ENCODE measurements around the gene NUDT3. TPM values are rescaled to one million over a fixed set of nuclear protein-coding genes. Genes with fewer than 3 reads are reported as not detected.
"Not testable (repeated sequence)": the region's sequence is repeated elsewhere in the genome, so short reads cannot be mapped to it uniquely, and the experiment has no call there.

Gene NUDT3
- total RNA-seq, 1 experiment from 2014 or later = 48.4 TPM

- intact Hi-C loops (cut with micrococcal nuclease; ENCODE audit: unreplicated experiment) = no loop called here
- H3K4me3 Mint-ChIP-seq (ENCODE audit: low read depth, unreplicated experiment) = no peak overlapping the region
- CTCF ChIA-PET = no interaction called here
- no peak overlapping the region for H3K27ac Mint-ChIP-seq (ENCODE audit: unreplicated experiment)
- no peak for TF ChIP-seq CTCF (IDR thresholded peaks at IDR 0.05; ENCODE audit: unreplicated experiment)
- H3K4me1 Mint-ChIP-seq (ENCODE audit: low read depth, unreplicated experiment) = no peaks in the 10 kb centered on the region
- H3K27me3 Mint-ChIP-seq (ENCODE audit: unreplicated experiment) = no peaks in the 10 kb centered on the region
- no peaks in the 10 kb centered on the region for H3K9me3 Mint-ChIP-seq (ENCODE audit: low read depth, unreplicated experiment)
- DNase-seq = no peak
- peaks cover 1% of the 10 kb centered on the region for H3K36me3 Mint-ChIP-seq (ENCODE audit: insufficient read depth, unreplicated experiment)
- BruUV-seq (replicated peaks) = no TSS peak
These were observed 16.6 kb downstream of the NUDT3 start for GRCh38 chr6:34375833-34376232.

DNA sequence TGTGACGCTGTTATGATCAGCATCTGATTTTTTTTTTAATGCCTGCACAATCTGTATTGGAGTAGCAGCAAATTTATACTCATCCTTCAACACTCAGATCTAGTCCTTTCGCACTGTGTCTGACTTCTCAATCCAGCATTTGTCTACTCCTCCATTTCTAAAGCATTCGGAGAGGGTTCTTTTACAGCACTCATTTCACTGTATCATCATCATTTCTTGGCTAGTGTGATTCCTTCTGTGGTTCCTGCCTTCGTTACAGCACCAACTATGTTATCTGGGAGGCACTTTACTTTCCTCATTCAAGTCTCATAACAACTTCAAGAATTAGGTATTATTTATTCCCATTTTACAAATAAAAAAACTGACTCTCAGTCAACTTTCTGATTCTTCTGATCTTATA lies 18.0 kb downstream of the NUDT3 start:
- no peak overlapping the region for H3K27ac Mint-ChIP-seq (ENCODE audit: unreplicated experiment)
- no peak overlapping the region for H3K4me3 Mint-ChIP-seq (ENCODE audit: low read depth, unreplicated experiment)
- no peak for TF ChIP-seq CTCF (IDR thresholded peaks at IDR 0.05; ENCODE audit: unreplicated experiment)
- peaks cover 5% of the 10 kb centered on the region for H3K36me3 Mint-ChIP-seq (ENCODE audit: insufficient read depth, unreplicated experiment)
- DNase-seq = no peak
- intact Hi-C loops (cut with micrococcal nuclease; ENCODE audit: unreplicated experiment) = no loop called here
- H3K4me1 Mint-ChIP-seq (ENCODE audit: low read depth, unreplicated experiment) = peaks cover 11% of the 10 kb centered on the region
- no TSS peak for BruUV-seq (replicated peaks)
- no peaks in the 10 kb centered on the region for H3K9me3 Mint-ChIP-seq (ENCODE audit: low read depth, unreplicated experiment)
- CTCF ChIA-PET = no interaction called here
- no peaks in the 10 kb centered on the region for H3K27me3 Mint-ChIP-seq (ENCODE audit: unreplicated experiment)

GRCh38 chr6:34374069-34374468 lies 18.4 kb downstream of the NUDT3 start:
- DNase-seq = no peak
- intact Hi-C loops (cut with micrococcal nuclease; ENCODE audit: unreplicated experiment) = no loop called here
- Mint-ChIP-seq H3K27ac (ENCODE audit: unreplicated experiment) (no peak overlapping the region), H3K27me3 (ENCODE audit: unreplicated experiment) (no peaks in the 10 kb centered on the region), H3K36me3 (ENCODE audit: insufficient read depth, unreplicated experiment) (peaks cover 5% of the 10 kb centered on the region), H3K4me1 (ENCODE audit: low read depth, unreplicated experiment) (peaks cover 16% of the 10 kb centered on the region), H3K4me3 (ENCODE audit: low read depth, unreplicated experiment) (no peak overlapping the region), H3K9me3 (ENCODE audit: low read depth, unreplicated experiment) (no peaks in the 10 kb centered on the region)
- CTCF ChIA-PET = no interaction called here
- no peak for TF ChIP-seq CTCF (IDR thresholded peaks at IDR 0.05; ENCODE audit: unreplicated experiment)
- BruUV-seq (replicated peaks) = no TSS peak

- Mint-ChIP-seq H3K4me3 (ENCODE audit: low read depth, unreplicated experiment) (no peak overlapping the region), H3K36me3 (ENCODE audit: insufficient read depth, unreplicated experiment) (peaks cover 5% of the 10 kb centered on the region), H3K27ac (ENCODE audit: unreplicated experiment) (no peak overlapping the region), H3K27me3 (ENCODE audit: unreplicated experiment) (no peaks in the 10 kb centered on the region), H3K4me1 (ENCODE audit: low read depth, unreplicated experiment) (peaks cover 17% of the 10 kb centered on the region), H3K9me3 (ENCODE audit: low read depth, unreplicated experiment) (no peaks in the 10 kb centered on the region)
- BruUV-seq (replicated peaks) = no TSS peak
- intact Hi-C loops (cut with micrococcal nuclease; ENCODE audit: unreplicated experiment) = no loop called here
- no peak for TF ChIP-seq CTCF (IDR thresholded peaks at IDR 0.05; ENCODE audit: unreplicated experiment)
- DNase-seq = no peak
- CTCF ChIA-PET = interaction anchor here (0.6 to 0.8 kb wide), 2 partner anchors 10 to 174 kb away, joined by 3 to 10 read pairs; no protein-coding TSS in a partner anchor
These were observed 19.0 kb downstream of the NUDT3 start for GRCh38 chr6:34373511-34373910.

DNA sequence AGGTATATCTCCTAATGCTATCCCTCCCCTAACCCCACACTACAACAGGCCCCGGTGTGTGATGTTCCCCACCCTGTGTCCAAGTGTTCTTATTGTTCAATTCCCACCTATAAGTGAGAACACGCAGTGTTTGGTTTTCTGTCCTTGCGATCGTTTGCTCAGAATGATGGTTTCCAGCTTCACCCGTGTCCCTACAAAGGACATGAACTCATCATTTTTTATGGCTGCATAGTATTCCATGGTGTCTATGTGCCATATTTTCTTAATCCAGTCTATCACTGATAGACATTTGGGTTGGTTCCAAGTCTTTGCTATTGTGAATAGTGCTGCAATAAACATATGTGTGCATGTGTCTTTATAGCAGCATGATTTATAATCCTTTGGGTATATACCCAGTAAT lies 20.6 kb downstream of the NUDT3 start:
- H3K4me3 Mint-ChIP-seq (ENCODE audit: low read depth, unreplicated experiment); H3K9me3 Mint-ChIP-seq (ENCODE audit: low read depth, unreplicated experiment); H3K36me3 Mint-ChIP-seq (ENCODE audit: insufficient read depth, unreplicated experiment); BruUV-seq (replicated peaks); CTCF ChIA-PET; H3K27me3 Mint-ChIP-seq (ENCODE audit: unreplicated experiment); intact Hi-C loops (cut with micrococcal nuclease; ENCODE audit: unreplicated experiment); H3K27ac Mint-ChIP-seq (ENCODE audit: unreplicated experiment); DNase-seq: not testable (repeated sequence)
- peaks cover 17% of the 10 kb centered on the region for H3K4me1 Mint-ChIP-seq (ENCODE audit: low read depth, unreplicated experiment)
